ENCODE results near the gene DIO1. TPM values are rescaled to one million over a fixed set of nuclear protein-coding genes. Genes with fewer than 3 reads are reported as not detected.
A peak's percentile ranks its signal among the peaks of the same experiment; 100 is the strongest.

The DIO1 gene
- total and polyA plus RNA-seq, 2 donors (not counting 1 experiment from before 2014, with no cell fraction given), result not detected

DNA sequence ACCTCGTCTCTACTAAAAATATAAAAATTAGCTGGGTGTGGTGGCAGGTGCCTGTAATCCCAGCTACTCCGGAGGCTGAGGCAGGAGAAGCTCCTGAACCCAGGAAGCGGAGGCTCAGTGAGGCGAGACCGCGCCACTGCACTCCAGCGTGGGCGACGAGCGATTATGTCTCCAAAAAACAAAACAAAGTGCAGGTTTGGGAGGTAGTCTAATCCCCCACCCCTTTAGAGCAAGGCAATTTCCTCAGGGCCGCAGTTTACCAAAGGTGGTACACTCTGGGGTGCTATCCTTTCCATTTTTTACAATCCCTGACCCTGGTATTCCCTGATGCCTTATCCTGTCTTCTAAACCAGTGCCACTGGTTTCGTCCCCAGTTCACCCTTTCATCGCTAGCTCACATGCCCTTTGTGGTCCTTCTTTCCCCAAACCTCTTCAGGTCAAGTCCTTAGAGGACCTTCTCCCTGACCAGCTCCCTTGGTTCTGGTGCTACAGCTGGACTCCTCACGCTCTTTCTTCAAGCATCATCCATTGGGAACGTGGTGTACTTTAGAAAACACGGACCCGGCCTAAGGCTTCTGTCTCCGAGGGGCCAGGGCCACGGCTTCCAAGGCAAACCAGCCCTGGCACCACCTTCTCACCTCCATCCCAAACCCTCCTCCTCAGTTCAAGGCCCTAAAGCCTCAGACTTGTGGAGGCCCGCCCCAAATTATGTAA is 50.6 kb downstream of the DIO1 start:
- H4K20me1 ChIP-seq (ENCODE audit: control insufficient read depth, insufficient read depth, low read length, poor library complexity, severe bottlenecking), result no peaks in the 10 kb centered on the region
- peak overlapping the region; percentile 89 for H3K4me2 ChIP-seq (replicated peaks; ENCODE audit: low read depth, low read length, poor library complexity, severe bottlenecking)
- peaks cover 36% of the 10 kb centered on the region for H3K4me1 Mint-ChIP-seq
- peak overlapping the region; percentile 96 for H3K27ac Mint-ChIP-seq
- H3K9me3 Mint-ChIP-seq (ENCODE audit: insufficient read depth), result no peaks in the 10 kb centered on the region
- H3K4me3 Mint-ChIP-seq, result peak overlapping the region; percentile 99
- H3K27me3 ChIP-seq (replicated peaks in 1 of 4; ENCODE audit: control extremely low read depth in 1 of 4, control insufficient read depth in 3 of 4, insufficient read depth in 4 of 4, low read length in 3 of 4), result no peaks in the 10 kb centered on the region
- TF ChIP-seq EZH2 (IDR thresholded peaks at IDR 0.05; ENCODE audit: borderline replicate concordance, insufficient read depth, low read depth, low read length, poor library complexity, severe bottlenecking), result no peak
- TF ChIP-seq, protein P1, sequence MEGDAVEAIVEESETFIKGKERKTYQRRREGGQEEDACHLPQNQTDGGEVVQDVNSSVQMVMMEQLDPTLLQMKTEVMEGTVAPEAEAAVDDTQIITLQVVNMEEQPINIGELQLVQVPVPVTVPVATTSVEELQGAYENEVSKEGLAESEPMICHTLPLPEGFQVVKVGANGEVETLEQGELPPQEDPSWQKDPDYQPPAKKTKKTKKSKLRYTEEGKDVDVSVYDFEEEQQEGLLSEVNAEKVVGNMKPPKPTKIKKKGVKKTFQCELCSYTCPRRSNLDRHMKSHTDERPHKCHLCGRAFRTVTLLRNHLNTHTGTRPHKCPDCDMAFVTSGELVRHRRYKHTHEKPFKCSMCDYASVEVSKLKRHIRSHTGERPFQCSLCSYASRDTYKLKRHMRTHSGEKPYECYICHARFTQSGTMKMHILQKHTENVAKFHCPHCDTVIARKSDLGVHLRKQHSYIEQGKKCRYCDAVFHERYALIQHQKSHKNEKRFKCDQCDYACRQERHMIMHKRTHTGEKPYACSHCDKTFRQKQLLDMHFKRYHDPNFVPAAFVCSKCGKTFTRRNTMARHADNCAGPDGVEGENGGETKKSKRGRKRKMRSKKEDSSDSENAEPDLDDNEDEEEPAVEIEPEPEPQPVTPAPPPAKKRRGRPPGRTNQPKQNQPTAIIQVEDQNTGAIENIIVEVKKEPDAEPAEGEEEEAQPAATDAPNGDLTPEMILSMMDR (IDR thresholded peaks at IDR 0.05), result no peak
- WGBS (ENCODE audit: insufficient coverage), result 56% methylated on average over 12 of the region's 20 CpGs
- H3K36me3 ChIP-seq (replicated peaks in 1 of 2; ENCODE audit: control extremely low read depth in 1 of 2, control insufficient read depth in 1 of 2, extremely low read depth in 1 of 2, insufficient read depth in 2 of 2, low read length in 1 of 2), result no peaks in the 10 kb centered on the region
- ChIA-PET CTCF (interaction anchor here (1.1 to 11.4 kb wide), 6 partner anchors 15 to 545 kb away, joined by 3 to 180 read pairs (median 8); no protein-coding TSS in a partner anchor), POLR2A (interaction anchor here (2.2 kb wide), 1 partner anchor 54 kb away, joined by 13 read pairs; the partner anchor contains the start of gene YIPF1)
- H3K9me3 ChIP-seq (ENCODE audit: control extremely low read depth in 1 of 3, control insufficient read depth in 2 of 3, insufficient read depth in 1 of 3, low read length in 2 of 3), result no peaks in the 10 kb centered on the region
- H3K79me2 ChIP-seq (ENCODE audit: control insufficient read depth, insufficient read depth, low read length), result peaks cover 31% of the 10 kb centered on the region
- DNase-seq, result no peak
- ATAC-seq (ENCODE audit: low read depth), result no peak
- H3K4me3 ChIP-seq (ENCODE audit: control extremely low read depth in 1 of 5, extremely low read depth in 1 of 5, insufficient read depth in 1 of 5, low read depth in 2 of 5, low read length in 4 of 5), result peak overlapping the region; percentile 65 to 95 (median 87)
- intact Hi-C loops (cut with micrococcal nuclease), result loop anchor here (1.0 to 10.0 kb wide), 3 partner anchors 109 to 1580 kb away; partner anchors contain the start of genes CC2D1B, TCEANC2, TMEM59 and TTC22
- peak overlapping the region; percentile 95 for H3K9ac ChIP-seq (ENCODE audit: low read length)
- H3K4me1 ChIP-seq (ENCODE audit: control insufficient read depth in 2 of 2, insufficient read depth in 2 of 2, low read length in 2 of 2), result peaks cover 16 to 20% of the 10 kb centered on the region in 2 donors
- no peaks in the 10 kb centered on the region for H3K27me3 Mint-ChIP-seq
- peak overlapping the region; percentile 65 to 81 for H3K27ac ChIP-seq (ENCODE audit: low read length in 2 of 2)
- peak overlapping the region; percentile 99 for H2AFZ ChIP-seq (ENCODE audit: insufficient read depth, low read depth, low read length, poor library complexity, severe bottlenecking)

DNA sequence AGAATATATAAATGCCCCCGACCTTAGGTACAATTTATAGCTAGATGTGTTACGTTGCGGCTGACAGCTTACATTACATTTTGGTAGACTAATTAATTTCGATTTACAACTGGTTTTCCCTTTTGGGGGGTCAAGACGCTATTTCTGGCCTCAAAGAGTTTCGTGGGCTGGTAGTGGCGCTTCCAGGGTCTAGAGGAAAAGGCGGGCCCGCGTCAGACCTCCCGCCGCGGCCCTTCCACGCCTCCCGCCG is 51.1 kb downstream of the DIO1 start:
- H3K4me3 Mint-ChIP-seq, result peak overlapping the region; percentile 99
- intact Hi-C loops (cut with micrococcal nuclease), result loop anchor here (1.0 to 10.0 kb wide), 3 partner anchors 108 to 1580 kb away; partner anchors contain the start of genes CC2D1B, TCEANC2, TMEM59 and TTC22
- no peak for DNase-seq
- H3K9me3 Mint-ChIP-seq (ENCODE audit: insufficient read depth), result no peaks in the 10 kb centered on the region
- ChIA-PET CTCF (interaction anchor here (1.0 to 11.4 kb wide), 7 partner anchors 15 to 544 kb away, joined by 3 to 180 read pairs (median 4); no protein-coding TSS in a partner anchor), POLR2A (interaction anchor here (1.1 to 2.2 kb wide), 4 partner anchors 55 to 462 kb away, joined by 4 to 13 read pairs (median 6); partner anchors contain the start of genes CYB5RL, MRPL37, NDC1 and YIPF1)
- no peaks in the 10 kb centered on the region for H4K20me1 ChIP-seq (ENCODE audit: control insufficient read depth, insufficient read depth, low read length, poor library complexity, severe bottlenecking)
- H3K27ac ChIP-seq (ENCODE audit: low read length in 2 of 2), result peak overlapping the region; percentile 65 to 81
- H3K4me3 ChIP-seq (ENCODE audit: control extremely low read depth in 1 of 5, extremely low read depth in 1 of 5, insufficient read depth in 1 of 5, low read depth in 2 of 5, low read length in 4 of 5), result peak overlapping the region; percentile 65 to 95 (median 87)
- H3K79me2 ChIP-seq (ENCODE audit: control insufficient read depth, insufficient read depth, low read length), result peaks cover 31% of the 10 kb centered on the region
- no peaks in the 10 kb centered on the region for H3K9me3 ChIP-seq (ENCODE audit: control extremely low read depth in 1 of 3, control insufficient read depth in 2 of 3, insufficient read depth in 1 of 3, low read length in 2 of 3)
- TF ChIP-seq EZH2 (IDR thresholded peaks at IDR 0.05; ENCODE audit: borderline replicate concordance, insufficient read depth, low read depth, low read length, poor library complexity, severe bottlenecking), result no peak
- TF ChIP-seq, protein P1 (IDR thresholded peaks at IDR 0.05), result no peak
- peak overlapping the region; percentile 99 for H2AFZ ChIP-seq (ENCODE audit: insufficient read depth, low read depth, low read length, poor library complexity, severe bottlenecking)
- peak overlapping the region; percentile 89 for H3K4me2 ChIP-seq (replicated peaks; ENCODE audit: low read depth, low read length, poor library complexity, severe bottlenecking)
- H3K27me3 ChIP-seq (replicated peaks in 1 of 4; ENCODE audit: control extremely low read depth in 1 of 4, control insufficient read depth in 3 of 4, insufficient read depth in 4 of 4, low read length in 3 of 4), result no peaks in the 10 kb centered on the region
- peaks cover 16 to 20% of the 10 kb centered on the region in 2 donors for H3K4me1 ChIP-seq (ENCODE audit: control insufficient read depth in 2 of 2, insufficient read depth in 2 of 2, low read length in 2 of 2)
- H3K9ac ChIP-seq (ENCODE audit: low read length), result peak overlapping the region; percentile 95
- H3K4me1 Mint-ChIP-seq, result peaks cover 35% of the 10 kb centered on the region
- 0% methylated on average over 10 of the region's 16 CpGs for WGBS (ENCODE audit: insufficient coverage)
- peaks cover 0 to 4% of the 10 kb centered on the region in 2 experiments for H3K36me3 ChIP-seq (replicated peaks in 1 of 2; ENCODE audit: control extremely low read depth in 1 of 2, control insufficient read depth in 1 of 2, extremely low read depth in 1 of 2, insufficient read depth in 2 of 2, low read length in 1 of 2)
- H3K27ac Mint-ChIP-seq, result peak overlapping the region; percentile 96
- H3K27me3 Mint-ChIP-seq, result no peaks in the 10 kb centered on the region
- no peak for ATAC-seq (ENCODE audit: low read depth)
